Osteocyte (in vitro differentiated cells): ENCODE measurements around the gene HYCC1. TPM values are rescaled to one million over a fixed set of nuclear protein-coding genes. Genes with fewer than 3 reads are reported as not detected.

Experiments
- DNase-seq: peaks from one replicate; pipeline ENCODE4 v3.0.0; 2021; ENCODE audit warnings: mixed read lengths; ENCODE audit not compliant: unreplicated experiment; ENCODE audit errors: extremely low spot score
- H3K27ac Mint-ChIP-seq: one replicate; pipeline ENCODE4 v1.8.0; 2021; ENCODE audit warnings: mild to moderate bottlenecking, mixed read lengths; ENCODE audit not compliant: unreplicated experiment
- H3K27me3 Mint-ChIP-seq: one replicate; pipeline ENCODE4 v1.8.0; 2021; ENCODE audit warnings: mixed read lengths; ENCODE audit not compliant: unreplicated experiment
- H3K36me3 Mint-ChIP-seq: one replicate; pipeline ENCODE4 v1.8.0; 2021; ENCODE audit warnings: mixed read lengths; ENCODE audit not compliant: unreplicated experiment
- H3K4me1 Mint-ChIP-seq: one replicate; pipeline ENCODE4 v1.8.0; 2021; ENCODE audit warnings: mixed read lengths; ENCODE audit not compliant: unreplicated experiment
- H3K4me3 Mint-ChIP-seq: one replicate; pipeline ENCODE4 v1.8.0; 2021; ENCODE audit warnings: mild to moderate bottlenecking, moderate library complexity, mixed read lengths; ENCODE audit not compliant: unreplicated experiment
- H3K9me3 Mint-ChIP-seq: one replicate; pipeline ENCODE4 v1.8.0; 2021; ENCODE audit warnings: mixed read lengths; ENCODE audit not compliant: unreplicated experiment
- total RNA-seq: library from RNA; stranded (reverse); gene quantifications from 2 replicates; pipeline ENCODE4 v1.2.1, GENCODE V29; 2021
- TF ChIP-seq, protein P1 (sequence below): fragments of 200-600 bp; sonication (generic); IDR thresholded peaks from 2 replicates; pipeline ENCODE4 v1.5.0; 2021; ENCODE audit warnings: antibody characterized with exemption, mild to moderate bottlenecking, moderate library complexity

HYCC1 gene
- total RNA-seq, 1 donor from 2014 or later = 56.9 TPM

DNA sequence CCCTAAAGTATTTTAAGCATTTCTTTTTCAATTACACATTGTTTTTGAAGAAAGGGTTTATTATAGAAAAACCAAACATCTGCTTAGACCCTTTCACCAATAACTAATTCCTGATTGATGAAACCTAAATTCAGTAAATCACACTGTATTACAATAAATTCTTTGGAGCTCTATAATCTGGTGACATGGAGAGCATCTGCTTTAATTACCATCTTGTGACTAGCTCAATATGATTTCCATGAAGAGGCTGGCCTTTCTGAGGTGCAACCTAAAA, 9.7 kb downstream of the HYCC1 start:
- Mint-ChIP-seq H3K36me3 (no peaks in the 10 kb centered on the region), H3K27ac (peak overlapping the region; percentile 70), H3K27me3 (no peaks in the 10 kb centered on the region), H3K9me3 (no peaks in the 10 kb centered on the region), H3K4me3 (no peak overlapping the region), H3K4me1 (peaks cover 45% of the 10 kb centered on the region)
- no peak for DNase-seq
- TF ChIP-seq, protein P1, sequence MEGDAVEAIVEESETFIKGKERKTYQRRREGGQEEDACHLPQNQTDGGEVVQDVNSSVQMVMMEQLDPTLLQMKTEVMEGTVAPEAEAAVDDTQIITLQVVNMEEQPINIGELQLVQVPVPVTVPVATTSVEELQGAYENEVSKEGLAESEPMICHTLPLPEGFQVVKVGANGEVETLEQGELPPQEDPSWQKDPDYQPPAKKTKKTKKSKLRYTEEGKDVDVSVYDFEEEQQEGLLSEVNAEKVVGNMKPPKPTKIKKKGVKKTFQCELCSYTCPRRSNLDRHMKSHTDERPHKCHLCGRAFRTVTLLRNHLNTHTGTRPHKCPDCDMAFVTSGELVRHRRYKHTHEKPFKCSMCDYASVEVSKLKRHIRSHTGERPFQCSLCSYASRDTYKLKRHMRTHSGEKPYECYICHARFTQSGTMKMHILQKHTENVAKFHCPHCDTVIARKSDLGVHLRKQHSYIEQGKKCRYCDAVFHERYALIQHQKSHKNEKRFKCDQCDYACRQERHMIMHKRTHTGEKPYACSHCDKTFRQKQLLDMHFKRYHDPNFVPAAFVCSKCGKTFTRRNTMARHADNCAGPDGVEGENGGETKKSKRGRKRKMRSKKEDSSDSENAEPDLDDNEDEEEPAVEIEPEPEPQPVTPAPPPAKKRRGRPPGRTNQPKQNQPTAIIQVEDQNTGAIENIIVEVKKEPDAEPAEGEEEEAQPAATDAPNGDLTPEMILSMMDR = no peak

DNA sequence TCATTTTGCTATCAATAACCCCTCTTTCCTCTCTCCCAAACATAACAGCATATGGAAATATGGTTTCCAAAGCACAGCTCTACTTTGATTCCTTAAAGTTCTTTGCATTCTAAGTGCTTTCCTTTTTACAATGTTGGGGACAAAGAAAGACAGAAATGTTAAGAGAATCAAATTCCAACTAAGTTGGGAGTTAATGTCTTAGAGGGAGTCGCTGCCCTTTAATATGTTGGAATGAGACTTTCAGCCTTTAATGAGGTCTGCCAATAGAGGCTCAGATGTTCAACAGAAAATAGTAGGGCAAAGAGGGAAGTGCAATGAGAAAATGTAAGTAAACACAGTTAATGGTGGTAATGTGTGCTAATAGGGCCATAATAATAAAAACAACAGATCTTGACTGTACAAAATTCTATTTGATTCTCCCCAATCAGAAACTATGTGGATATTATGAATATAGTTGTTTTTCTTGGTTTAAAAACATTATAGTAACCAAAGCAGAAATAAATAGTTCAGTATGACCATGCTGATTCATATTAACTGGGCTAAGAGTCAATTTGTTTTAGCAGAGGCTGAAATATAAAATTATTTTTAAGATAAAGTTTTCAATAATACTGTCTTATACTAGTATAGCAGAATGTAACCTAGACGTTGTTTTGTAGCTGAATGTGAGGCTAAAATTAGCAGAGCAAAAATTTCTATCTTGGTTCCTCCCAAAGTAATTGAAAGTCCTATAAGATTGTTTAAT, 10.3 kb downstream of the HYCC1 start:
- H3K9me3 Mint-ChIP-seq = no peaks in the 10 kb centered on the region
- no peaks in the 10 kb centered on the region for H3K27me3 Mint-ChIP-seq
- H3K36me3 Mint-ChIP-seq = no peaks in the 10 kb centered on the region
- no peak for DNase-seq
- peak overlapping the region; percentile 70 for H3K27ac Mint-ChIP-seq
- no peak overlapping the region for H3K4me3 Mint-ChIP-seq
- TF ChIP-seq, protein P1 = no peak
- peaks cover 48% of the 10 kb centered on the region for H3K4me1 Mint-ChIP-seq

DNA sequence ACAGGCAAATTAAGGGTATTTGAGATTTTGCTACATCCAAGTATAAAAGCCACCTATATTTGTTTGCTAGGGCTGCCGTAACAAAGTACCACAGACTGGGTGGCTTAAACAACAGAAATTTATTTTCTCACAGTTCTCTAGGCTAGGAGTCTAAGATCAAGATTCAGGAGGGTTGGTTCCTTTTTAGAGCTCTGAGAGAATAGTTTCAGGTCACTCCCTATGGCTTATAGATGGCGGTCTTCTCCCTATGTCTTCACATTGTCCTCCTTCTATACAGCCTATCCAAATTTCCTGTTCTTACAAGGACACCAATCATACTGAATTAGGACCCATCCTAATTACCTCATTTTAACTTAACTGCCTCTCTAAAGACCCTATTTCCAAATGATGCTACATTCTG, 11.2 kb downstream of the HYCC1 start:
- Mint-ChIP-seq H3K27ac (no peak overlapping the region), H3K4me1 (peaks cover 54% of the 10 kb centered on the region), H3K4me3 (no peak overlapping the region), H3K36me3 (no peaks in the 10 kb centered on the region), H3K27me3 (no peaks in the 10 kb centered on the region), H3K9me3 (no peaks in the 10 kb centered on the region)
- TF ChIP-seq, protein P1 = no peak
- no peak for DNase-seq

DNA sequence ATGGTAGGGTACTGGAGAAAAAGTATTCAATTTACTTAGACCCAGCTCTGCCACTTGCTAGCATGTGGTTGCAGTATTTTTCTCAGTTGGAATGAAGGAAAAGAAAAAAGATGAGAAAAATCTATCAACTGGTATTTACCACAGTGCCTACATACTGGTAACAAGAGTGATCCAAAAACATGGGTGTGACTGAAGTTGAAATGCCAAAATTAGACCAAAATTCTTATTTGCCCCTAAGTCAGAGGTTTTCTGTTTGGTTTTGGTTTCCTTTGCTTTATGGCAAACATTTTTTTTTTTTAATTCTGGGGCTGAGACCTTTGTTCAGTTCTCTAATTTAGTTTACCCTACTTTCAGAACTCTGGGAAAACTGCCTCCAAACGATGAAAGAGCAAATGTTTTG, 12.3 kb downstream of the HYCC1 start:
- no peak for DNase-seq
- TF ChIP-seq, protein P1 = no peak
- Mint-ChIP-seq H3K4me1 (peaks cover 54% of the 10 kb centered on the region), H3K4me3 (no peak overlapping the region), H3K36me3 (no peaks in the 10 kb centered on the region), H3K9me3 (no peaks in the 10 kb centered on the region), H3K27me3 (no peaks in the 10 kb centered on the region), H3K27ac (no peak overlapping the region)

DNA sequence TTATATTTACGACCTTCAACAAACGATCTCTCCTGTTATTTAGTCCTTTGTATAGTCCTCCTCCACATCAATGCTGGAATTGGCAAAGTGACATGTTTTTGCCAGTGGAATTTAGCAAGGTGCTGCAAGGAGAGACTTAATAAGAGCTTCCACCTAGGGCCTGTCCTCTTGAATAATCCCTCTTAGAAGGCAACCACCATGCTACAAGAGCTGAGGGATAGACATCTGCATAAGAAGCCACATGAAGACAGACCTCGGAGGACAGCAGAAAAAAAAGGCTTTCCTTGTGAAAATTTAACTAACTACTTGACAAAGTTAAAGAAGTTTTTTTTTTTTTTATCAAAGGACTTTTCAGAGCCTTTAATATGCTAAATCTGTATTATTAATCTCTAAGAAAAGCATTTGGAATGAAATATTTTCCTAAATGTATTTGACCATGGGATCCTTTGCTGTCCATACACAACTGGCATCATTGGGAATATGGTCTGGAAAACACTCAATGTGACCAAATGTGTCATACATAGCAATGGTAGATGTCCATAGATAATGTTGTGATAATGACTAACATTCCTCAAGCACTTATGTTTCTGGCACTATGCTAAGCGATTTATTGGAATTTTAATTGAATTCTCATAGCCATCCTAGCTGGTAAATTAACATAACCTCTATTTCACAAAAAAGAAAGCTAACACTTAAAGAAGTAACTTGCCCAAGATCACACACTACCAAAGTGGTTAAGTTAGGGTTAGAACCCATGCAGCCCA, 13.2 kb downstream of the HYCC1 start:
- no peaks in the 10 kb centered on the region for H3K36me3 Mint-ChIP-seq
- no peak overlapping the region for H3K27ac Mint-ChIP-seq
- H3K4me1 Mint-ChIP-seq = peaks cover 55% of the 10 kb centered on the region
- DNase-seq = no peak
- no peaks in the 10 kb centered on the region for H3K27me3 Mint-ChIP-seq
- H3K4me3 Mint-ChIP-seq = no peak overlapping the region
- H3K9me3 Mint-ChIP-seq = no peaks in the 10 kb centered on the region
- TF ChIP-seq, protein P1 = no peak
